ENCODE data around the gene ATF6B.

- TF ChIP-seq CTCF (conservative IDR thresholded peaks at IDR 0.05; ENCODE audit: low read depth in 2 of 2) (peak; percentile 57 to 89), REST (IDR thresholded peaks at IDR 0.05; ENCODE audit: unreplicated experiment) (no peak), ZNF114 (CRISPR knock-in tag; IDR thresholded peaks at IDR 0.05) (no peak), EZH2 (IDR thresholded peaks at IDR 0.05; ENCODE audit: low read depth, unreplicated experiment) (no peak), CREB1 (CRISPR knock-in tag; IDR thresholded peaks at IDR 0.05; ENCODE audit: low read depth) (no peak), POLR2AphosphoS5 (IDR thresholded peaks at IDR 0.05; ENCODE audit: low read depth) (peak; percentile 59), ZNF331 (CRISPR knock-in tag; IDR thresholded peaks at IDR 0.05; ENCODE audit: low read depth) (no peak), JUNB (IDR thresholded peaks at IDR 0.05; ENCODE audit: unreplicated experiment) (no peak), EZH2phosphoT487 (IDR thresholded peaks at IDR 0.05; ENCODE audit: unreplicated experiment) (no peak), ETS1 (IDR thresholded peaks at IDR 0.05) (no peak), STAT1 (IDR thresholded peaks at IDR 0.05; ENCODE audit: unreplicated experiment) (no peak), NANOG (IDR thresholded peaks at IDR 0.05; ENCODE audit: borderline replicate concordance) (no peak)
Measured at GRCh38 chr6:32166411-32167061, 38.5 kb upstream of the ATF6B start.

All from GM23338 (cell line).